Coronary artery (tissue), 2 donors: ENCODE results near the gene SH2D3C.

Source experiments
- DNase-seq: peaks from one replicate; pipeline ENCODE4 v3.0.0-alpha.2; 2017; ENCODE audit warnings: low spot score
- H3K27ac ChIP-seq, 2 donors: fragments of 200-600 bp; sonication (generic); one replicate each; pipeline ENCODE4 v1.5.1; 2016 to 2019
- H3K4me3 ChIP-seq: fragments of 200-600 bp; sonication (generic); 2 replicates; pipeline ENCODE4 v1.5.1; 2016; ENCODE audit warnings: mild to moderate bottlenecking, moderate library complexity
- TF ChIP-seq, protein P1 (sequence below): fragments of 200-600 bp; sonication (generic); IDR thresholded peaks from one replicate; pipeline ENCODE4 v1.5.1; 2019; ENCODE audit warnings: antibody characterized with exemption

Gene SH2D3C

GRCh38 chr9:127720865-127721227 lies 57.6 kb downstream of the SH2D3C start:
- TF ChIP-seq, protein P1, sequence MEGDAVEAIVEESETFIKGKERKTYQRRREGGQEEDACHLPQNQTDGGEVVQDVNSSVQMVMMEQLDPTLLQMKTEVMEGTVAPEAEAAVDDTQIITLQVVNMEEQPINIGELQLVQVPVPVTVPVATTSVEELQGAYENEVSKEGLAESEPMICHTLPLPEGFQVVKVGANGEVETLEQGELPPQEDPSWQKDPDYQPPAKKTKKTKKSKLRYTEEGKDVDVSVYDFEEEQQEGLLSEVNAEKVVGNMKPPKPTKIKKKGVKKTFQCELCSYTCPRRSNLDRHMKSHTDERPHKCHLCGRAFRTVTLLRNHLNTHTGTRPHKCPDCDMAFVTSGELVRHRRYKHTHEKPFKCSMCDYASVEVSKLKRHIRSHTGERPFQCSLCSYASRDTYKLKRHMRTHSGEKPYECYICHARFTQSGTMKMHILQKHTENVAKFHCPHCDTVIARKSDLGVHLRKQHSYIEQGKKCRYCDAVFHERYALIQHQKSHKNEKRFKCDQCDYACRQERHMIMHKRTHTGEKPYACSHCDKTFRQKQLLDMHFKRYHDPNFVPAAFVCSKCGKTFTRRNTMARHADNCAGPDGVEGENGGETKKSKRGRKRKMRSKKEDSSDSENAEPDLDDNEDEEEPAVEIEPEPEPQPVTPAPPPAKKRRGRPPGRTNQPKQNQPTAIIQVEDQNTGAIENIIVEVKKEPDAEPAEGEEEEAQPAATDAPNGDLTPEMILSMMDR, result no peak
- Histone ChIP-seq H3K27ac (no peak overlapping the region), H3K4me3 (no peak overlapping the region)
- no peak for DNase-seq

DNA sequence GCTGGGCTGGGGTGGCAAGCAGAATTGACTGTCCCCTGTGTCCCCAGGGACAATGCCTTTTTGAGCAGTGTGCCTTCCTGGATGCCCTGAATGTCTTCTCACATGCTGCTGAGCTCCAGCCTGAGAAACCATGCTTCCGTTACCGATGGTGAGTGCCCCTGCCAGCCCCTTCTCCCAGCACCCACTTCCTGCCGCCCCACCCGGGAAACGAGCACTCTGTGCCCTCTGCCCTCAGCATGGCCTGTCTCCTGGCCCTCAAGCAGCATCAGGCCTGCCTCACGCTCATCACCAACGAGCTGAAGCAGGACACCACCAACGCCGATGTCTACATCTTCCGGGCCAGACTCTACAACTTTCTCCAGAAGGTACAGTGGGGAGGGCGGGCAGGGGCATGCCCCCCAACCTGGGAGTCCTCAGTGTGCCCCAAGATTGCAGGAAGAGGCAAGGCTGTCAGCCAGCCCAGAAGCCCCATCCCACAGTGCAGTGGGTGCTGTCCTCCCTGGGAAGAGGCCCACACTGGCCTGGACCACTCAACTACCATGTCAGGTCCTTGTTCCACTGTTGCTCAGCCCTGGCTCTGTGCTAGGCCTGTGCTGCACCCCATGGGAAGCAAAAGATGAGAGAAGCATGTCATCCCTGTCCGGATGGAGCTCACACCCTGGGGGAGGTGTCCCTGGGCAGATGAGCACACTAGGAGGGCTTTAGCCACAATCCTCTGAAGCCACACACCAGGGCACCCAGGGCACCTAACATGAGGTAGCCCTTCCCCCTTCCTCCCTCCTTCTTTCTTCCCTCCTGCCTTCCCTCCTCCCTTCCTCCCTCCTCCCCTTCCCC lies 58.2 kb downstream of the SH2D3C start:
- TF ChIP-seq, protein P1, result no peak
- H3K27ac ChIP-seq, result no peak overlapping the region
- H3K4me3 ChIP-seq, result no peak overlapping the region
- DNase-seq, result no peak

- TF ChIP-seq, protein P1, result no peak
- no peak overlapping the region for H3K4me3 ChIP-seq
- DNase-seq, result no peak
These were observed 60.7 kb downstream of the SH2D3C start for GRCh38 chr9:127717766-127718165.

GRCh38 chr9:127716412-127716811 lies 62.1 kb downstream of the SH2D3C start:
- DNase-seq, result no peak
- TF ChIP-seq, protein P1, result no peak
- H3K27ac ChIP-seq, result peak overlapping the region; percentile 73 to 75
- peak overlapping the region; percentile 96 for H3K4me3 ChIP-seq

More at GRCh38 chr9:127717766-127718165, 60.7 kb downstream of the SH2D3C start:
- no peak overlapping the region for H3K27ac ChIP-seq

DNA sequence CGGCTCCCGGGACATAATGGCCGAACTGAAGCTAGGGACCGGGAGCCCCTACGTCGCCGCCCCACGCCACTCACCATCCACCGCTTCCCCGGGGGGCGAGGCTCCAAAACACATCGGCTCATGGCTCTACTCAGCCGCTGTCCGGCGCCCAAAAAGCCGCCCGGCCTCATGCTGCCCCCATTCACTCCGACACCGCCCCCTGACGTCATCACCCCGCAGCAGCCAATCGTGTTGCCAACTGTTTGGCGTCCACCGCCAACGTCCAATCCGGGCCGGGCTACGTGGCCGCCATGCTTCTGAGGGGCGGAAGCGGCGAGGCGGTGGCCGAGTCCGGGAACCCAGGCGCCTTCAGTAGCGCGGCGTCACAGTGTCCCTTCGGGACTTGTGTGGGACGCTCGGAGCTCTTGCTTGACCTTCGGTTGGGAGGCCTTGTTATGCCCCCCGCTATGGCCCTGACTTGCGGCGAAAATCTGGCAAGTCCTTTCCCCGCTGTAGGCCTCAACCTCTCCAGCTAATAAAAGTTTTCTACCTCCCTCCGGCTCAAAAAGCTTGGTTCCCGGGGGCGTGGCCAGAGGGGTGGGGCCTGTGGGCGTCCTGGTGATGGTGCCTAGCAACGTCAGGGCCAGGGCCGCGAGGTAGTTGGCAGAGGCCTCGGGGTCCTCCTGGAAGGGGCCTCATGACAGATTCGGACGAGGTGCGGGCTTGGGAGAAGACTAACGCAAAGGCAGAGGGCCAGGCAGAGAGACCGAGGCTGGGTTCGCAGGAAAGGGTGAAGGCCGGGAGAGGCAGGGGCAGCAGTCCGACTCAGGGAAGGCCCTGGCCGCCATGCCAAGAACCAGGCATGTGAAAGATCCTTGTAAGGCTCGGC lies 62.8 kb downstream of the SH2D3C start, which contains the start of the genes PTRH1 and TTC16:
PTRH1 (minus strand) TSS at position 194 of the 868 bp plus-strand sequence; CDS start at position 170, 24 bp downstream.
TTC16 (plus strand) TSS at position 610 of the 868 bp plus-strand sequence; CDS start at position 677, 67 bp downstream.
- peak; percentile 98 for DNase-seq
- H3K27ac ChIP-seq, result peak within 1 kb of the TSS; percentile 73 to 75
- peak within 1 kb of the TSS; percentile 96 for H3K4me3 ChIP-seq
- TF ChIP-seq, protein P1, result no peak

- DNase-seq, result no peak
- TF ChIP-seq, protein P1, result no peak
- Histone ChIP-seq H3K27ac (peak overlapping the region; percentile 73 to 75), H3K4me3 (peak overlapping the region; percentile 96)
These were observed 63.5 kb downstream of the SH2D3C start for GRCh38 chr9:127714951-127715469.
